Thyroid gland (tissue), 4 donors: ENCODE data around the gene DOLPP1. TPM values are rescaled to one million over a fixed set of nuclear protein-coding genes. Genes with fewer than 3 reads are reported as not detected.
A peak's percentile ranks its signal among the peaks of the same experiment; 100 is the strongest.

ENCODE experiments used
- DNase-seq, 2 donors: peaks; one replicate each; pipeline ENCODE4 v3.0.0-alpha.2; 2019
- H3K27ac ChIP-seq, 3 donors: fragments of 200-600 bp; sonication (generic); 1 replicate in 2 of 3; 2 replicates in 1 of 3; pipeline ENCODE4 v1.5.1; 2016 to 2019; ENCODE audit warnings: mild to moderate bottlenecking in 1 of 3, moderate library complexity in 1 of 3
- H3K27me3 ChIP-seq: fragments of 200-600 bp; sonication (generic); one replicate; pipeline ENCODE4 v1.5.1; 2019
- H3K36me3 ChIP-seq, 2 donors: fragments of 200-600 bp; sonication (generic); one replicate each; pipeline ENCODE4 v1.5.1; 2016 to 2019
- H3K4me1 ChIP-seq, 2 donors: fragments of 200-600 bp; sonication (generic); one replicate each; pipeline ENCODE4 v1.5.1; 2017 to 2019
- H3K4me3 ChIP-seq, 3 donors: fragments of 200-600 bp; sonication (generic); replicated peaks in 1 of 3; 1 replicate in 2 of 3; 2 replicates in 1 of 3; pipeline ENCODE4 v1.5.1; 2016; ENCODE audit warnings: mild to moderate bottlenecking in 1 of 3
- H3K9me3 ChIP-seq: fragments of 200-600 bp; sonication (generic); one replicate; pipeline ENCODE4 v1.5.1; 2017
- POLR2A ChIP-seq, 2 donors: fragments of 450-650 bp; IDR thresholded peaks; one replicate each; pipeline ENCODE4 v1.6.1; 2017; ENCODE audit warnings: antibody characterized with exemption in 2 of 2, mild to moderate bottlenecking in 2 of 2, moderate library complexity in 1 of 2
- WGBS, 2 donors: methylation state at CpG; one replicate each; pipeline ENCODE4 v1.1.5; 2017; 5-methylcytosine and 5-hydroxymethylcytosine counted together
- intact Hi-C: fragments of 100-400 bp; cut with DNase I; formaldehyde crosslinking; loops from one replicate; pipeline ENCODE4 v1.15.1; 2023
- total RNA-seq, 4 donors: library from RNA; depleted of rRNA; stranded (reverse); fragments of >200 nt; gene quantifications; one replicate each; pipeline ENCODE4 v1.2.3, GENCODE V29; 2016
- TF ChIP-seq, protein P1 (sequence below), 6 experiments: fragments of 200-600 bp in 3 of 6; fragments of 450-650 bp in 3 of 6; sonication (generic) in 3 of 6; IDR thresholded peaks; one replicate each; pipeline ENCODE4 v1.5.1; 2016 to 2019; ENCODE audit warnings: antibody characterized with exemption in 6 of 6, mild to moderate bottlenecking in 2 of 6, inconsistent platforms in 1 of 6, moderate library complexity in 1 of 6

DOLPP1 gene
- total RNA-seq, 4 donors from 2014 or later = 6.0 to 10.9 (median 8.3) TPM

- Histone ChIP-seq H3K36me3 (peaks cover 0 to under 1% of the 10 kb centered on the region in 2 donors), H3K27ac (peak within 1 kb of the TSS; percentile 67 to 75 (median 69)), H3K27me3 (no peaks in the 10 kb centered on the region), H3K4me3 (peak within 1 kb of the TSS; percentile 80 to 90 (median 90)), H3K4me1 (peaks cover 18% of the 10 kb centered on the region in 2 donors), H3K9me3 (no peaks in the 10 kb centered on the region)
- intact Hi-C loops = no loop called here
- 0% methylated on average over 22 to 43 of the region's 49 CpGs for whole genome bisulfite sequencing, 2 donors
- DNase-seq = peak; percentile 98 to 99
- TF ChIP-seq, protein P1, sequence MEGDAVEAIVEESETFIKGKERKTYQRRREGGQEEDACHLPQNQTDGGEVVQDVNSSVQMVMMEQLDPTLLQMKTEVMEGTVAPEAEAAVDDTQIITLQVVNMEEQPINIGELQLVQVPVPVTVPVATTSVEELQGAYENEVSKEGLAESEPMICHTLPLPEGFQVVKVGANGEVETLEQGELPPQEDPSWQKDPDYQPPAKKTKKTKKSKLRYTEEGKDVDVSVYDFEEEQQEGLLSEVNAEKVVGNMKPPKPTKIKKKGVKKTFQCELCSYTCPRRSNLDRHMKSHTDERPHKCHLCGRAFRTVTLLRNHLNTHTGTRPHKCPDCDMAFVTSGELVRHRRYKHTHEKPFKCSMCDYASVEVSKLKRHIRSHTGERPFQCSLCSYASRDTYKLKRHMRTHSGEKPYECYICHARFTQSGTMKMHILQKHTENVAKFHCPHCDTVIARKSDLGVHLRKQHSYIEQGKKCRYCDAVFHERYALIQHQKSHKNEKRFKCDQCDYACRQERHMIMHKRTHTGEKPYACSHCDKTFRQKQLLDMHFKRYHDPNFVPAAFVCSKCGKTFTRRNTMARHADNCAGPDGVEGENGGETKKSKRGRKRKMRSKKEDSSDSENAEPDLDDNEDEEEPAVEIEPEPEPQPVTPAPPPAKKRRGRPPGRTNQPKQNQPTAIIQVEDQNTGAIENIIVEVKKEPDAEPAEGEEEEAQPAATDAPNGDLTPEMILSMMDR (IDR thresholded peaks at IDR 0.05) = no peak
- peak; percentile 6 to 93 for TF ChIP-seq POLR2A (IDR thresholded peaks at IDR 0.05)
These were observed 44.5 kb upstream of the DOLPP1 start, which contains the start of gene MIGA2 for GRCh38 chr9:129036241-129036922. Gene MIGA2 (plus strand): TSS chr9:129036626. CDS start chr9:129040595, 3,969 bp downstream.

DNA sequence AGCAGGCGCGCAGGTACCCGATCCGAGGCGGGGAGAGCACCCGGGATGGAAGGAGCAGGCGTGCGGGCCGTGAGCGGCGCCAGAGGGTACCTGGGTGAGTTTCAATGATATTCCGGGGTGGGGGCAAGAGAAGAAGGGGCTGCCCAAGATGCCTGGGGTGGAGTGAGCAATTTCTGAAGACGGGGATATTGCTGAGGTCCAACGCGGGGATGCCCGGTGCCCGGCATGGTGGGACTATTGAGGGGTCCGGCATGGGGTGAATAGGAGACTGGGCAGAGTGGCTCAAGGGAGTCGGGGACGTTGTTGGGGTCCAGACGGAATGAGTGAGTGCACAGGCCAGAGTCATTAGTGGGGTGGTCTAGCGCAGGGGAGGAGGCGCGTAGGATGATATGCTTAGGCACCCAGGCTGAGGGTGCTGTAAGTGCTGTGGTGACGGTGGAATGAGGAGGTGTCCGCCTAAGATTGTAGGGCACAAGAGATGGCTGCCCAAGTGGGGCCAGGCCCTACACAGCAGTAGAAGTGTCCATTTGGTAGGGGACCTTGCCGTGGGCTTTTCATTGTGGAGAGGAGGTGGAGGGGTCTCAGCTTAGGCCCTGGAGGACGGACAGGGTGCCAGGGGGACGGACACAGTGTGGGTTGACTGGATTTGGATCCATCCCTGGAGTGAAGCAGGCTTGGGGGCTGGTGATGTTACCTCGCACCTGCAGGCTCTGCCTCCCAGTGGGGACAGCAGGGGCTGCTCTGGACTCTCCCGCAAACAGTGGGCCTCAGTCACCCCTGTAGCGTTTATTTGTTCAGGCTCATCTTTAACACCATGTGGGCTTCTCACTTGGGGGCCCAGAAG, 43.8 kb upstream of the DOLPP1 start:
- WGBS, 2 donors = 4 to 8% methylated on average over 31 to 32 of the region's 32 CpGs
- Histone ChIP-seq H3K4me1 (peaks cover 18% of the 10 kb centered on the region in 2 donors), H3K27me3 (no peaks in the 10 kb centered on the region), H3K9me3 (no peaks in the 10 kb centered on the region), H3K27ac (peak overlapping the region in 2 of 3 donors; percentile 58 to 62), H3K36me3 (peaks cover 6 to 8% of the 10 kb centered on the region in 2 donors), H3K4me3 (peak overlapping the region; percentile 80 to 90 (median 90))
- DNase-seq = no peak
- intact Hi-C loops = no loop called here
- TF ChIP-seq, protein P1 (IDR thresholded peaks at IDR 0.05) = no peak
- no peak for TF ChIP-seq POLR2A (IDR thresholded peaks at IDR 0.05)

- no peak for DNase-seq
These were observed 43.2 kb upstream of the DOLPP1 start for GRCh38 chr9:129037767-129038098.

DNA sequence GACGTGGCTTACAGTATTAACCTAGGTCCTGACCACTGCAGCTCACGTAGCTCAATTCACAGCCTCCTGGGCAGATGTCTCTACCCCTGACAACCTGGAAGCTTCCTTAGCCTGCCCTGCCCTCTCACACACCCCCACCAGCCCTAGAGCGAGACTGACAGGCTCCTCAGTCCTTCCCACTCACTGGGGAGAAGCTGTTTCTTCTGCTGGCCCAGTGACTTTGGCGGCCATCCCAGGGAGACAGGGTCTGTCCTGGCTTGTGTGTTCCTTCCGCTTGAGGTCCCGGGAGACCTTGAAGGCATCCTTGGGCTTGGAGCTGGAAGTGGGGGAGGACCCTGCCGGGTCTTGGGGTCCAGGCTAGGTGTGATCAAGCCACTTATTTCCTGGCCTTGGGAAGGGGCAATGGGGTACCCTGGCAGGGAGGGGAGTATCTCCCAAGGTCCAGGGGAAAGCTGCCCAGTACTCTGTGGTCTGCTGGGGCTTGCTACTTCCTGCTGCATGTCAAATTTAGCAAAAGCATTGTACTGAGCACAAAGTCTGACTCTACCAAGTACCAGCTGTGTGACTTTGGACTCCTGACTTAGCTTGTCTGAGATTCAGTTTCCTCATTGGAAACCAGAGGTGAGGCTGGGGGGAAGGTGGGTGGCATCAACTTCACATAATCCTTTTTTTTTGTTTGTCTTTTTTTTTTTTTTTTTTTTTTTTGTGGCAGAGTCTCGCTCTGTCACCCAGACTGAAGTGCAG, 42.6 kb upstream of the DOLPP1 start:
- TF ChIP-seq, protein P1 (IDR thresholded peaks at IDR 0.05) = no peak
- no peak for TF ChIP-seq POLR2A (IDR thresholded peaks at IDR 0.05)
- peak; percentile 45 to 46 for DNase-seq
- intact Hi-C loops = no loop called here
- H3K4me3 ChIP-seq = no peak overlapping the region
- H3K4me1 ChIP-seq = peaks cover 18% of the 10 kb centered on the region in 2 donors
- H3K27ac ChIP-seq = peak overlapping the region in 2 of 3 donors; percentile 18 to 50
- peaks cover 12 to 14% of the 10 kb centered on the region in 2 donors for H3K36me3 ChIP-seq
- H3K27me3 ChIP-seq = no peaks in the 10 kb centered on the region
- no peaks in the 10 kb centered on the region for H3K9me3 ChIP-seq
- WGBS, 2 donors = 54 to 73% methylated on average over 7 to 8 of the region's 8 CpGs

More at GRCh38 chr9:129037767-129038098, 43.2 kb upstream of the DOLPP1 start:
- intact Hi-C loops = no loop called here
- H3K36me3 ChIP-seq = peaks cover 12 to 14% of the 10 kb centered on the region in 2 donors
- peaks cover 18% of the 10 kb centered on the region in 2 donors for H3K4me1 ChIP-seq
- TF ChIP-seq, protein P1 (IDR thresholded peaks at IDR 0.05) = no peak
- no peak for TF ChIP-seq POLR2A (IDR thresholded peaks at IDR 0.05)
- H3K27ac ChIP-seq = peak overlapping the region in 2 of 3 donors; percentile 18 to 50
- 50 to 60% methylated on average over 4 to 6 of the region's 6 CpGs for WGBS, 2 donors
- H3K27me3 ChIP-seq = no peaks in the 10 kb centered on the region
- H3K9me3 ChIP-seq = no peaks in the 10 kb centered on the region
- peak overlapping the region in 1 of 3 donors; percentile 90 for H3K4me3 ChIP-seq
